Epithelial cell of umbilical artery (primary cell): ENCODE data around the gene HDAC9. TPM values are rescaled to one million over a fixed set of nuclear protein-coding genes. Genes with fewer than 3 reads are reported as not detected.

Experiments used
- total RNA-seq: library from RNA; depleted of rRNA; stranded (reverse); fragments of >200 nt; gene quantifications from 2 replicates; pipeline ENCODE4 v1.2.3, GENCODE V29; 2014

HDAC9 gene
- 0.65 and 3.0 TPM in 2 replicates for total RNA-seq

DNA sequence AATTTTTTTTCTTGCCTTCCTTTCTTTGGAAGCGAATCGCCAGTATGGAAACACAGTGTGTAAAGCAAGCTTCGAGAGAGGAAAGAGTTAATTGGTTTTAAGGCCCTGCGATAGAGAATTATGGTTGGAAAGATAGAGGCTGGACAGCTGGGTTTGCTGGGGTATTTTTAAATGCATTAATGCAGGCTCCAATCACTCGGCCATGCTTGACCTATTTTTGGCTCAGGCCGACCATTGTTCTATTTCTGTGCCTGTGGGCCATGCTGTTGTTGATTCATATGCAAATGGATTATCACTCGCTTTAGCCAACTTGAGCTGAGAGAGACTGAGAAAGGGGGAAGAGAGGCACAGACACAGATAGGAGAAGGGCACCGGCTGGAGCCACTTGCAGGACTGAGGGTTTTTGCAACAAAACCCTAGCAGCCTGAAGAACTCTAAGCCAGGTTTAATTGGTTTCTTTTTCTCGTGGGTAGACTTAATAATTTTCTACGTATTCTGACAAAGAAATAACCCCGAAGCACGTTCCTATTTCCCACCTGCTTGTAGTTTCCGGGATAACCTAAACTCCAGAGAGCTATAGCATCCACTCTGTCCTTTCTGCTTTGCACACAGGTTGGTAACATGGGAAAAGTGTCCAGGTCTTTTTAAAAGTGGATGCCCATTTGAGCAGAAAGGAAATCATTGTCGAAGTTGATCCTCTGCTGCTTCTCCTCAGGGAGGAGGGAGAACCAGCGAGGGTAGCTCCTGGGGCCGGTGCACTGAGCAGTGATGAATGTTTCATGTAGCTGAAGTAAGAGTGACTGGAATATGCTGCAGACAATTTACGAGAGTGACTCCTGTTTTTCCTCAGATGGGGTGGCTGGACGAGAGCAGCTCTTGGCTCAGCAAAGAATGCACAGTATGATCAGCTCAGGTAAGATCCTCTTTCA is at the start of gene HDAC9:
TSS of gene HDAC9 (plus strand) at position 338 of the 929 bp plus-strand sequence. CDS start at position 892, 554 bp downstream.

